ENCODE results near the gene ALKBH7.

- TF ChIP-seq CTCF (IDR thresholded peaks at IDR 0.05) (no peak), POLR2A (IDR thresholded peaks at IDR 0.05) (no peak)
Observed at GRCh38 chr19:6343462-6343861, 29.1 kb upstream of the ALKBH7 start.
